CD4-positive, alpha-beta T cell treated with Interleukin-1 beta for 1 hour (primary cell): ENCODE results near the gene NOX5.

Experiments
- DNase-seq, 2 donors: peaks; one replicate each; pipeline ENCODE4 v3.0.0-alpha.2; 2020 to 2022

Gene NOX5

GRCh38 chr15:69026355-69026754 is 11.9 kb downstream of the NOX5 start:
- no peak for DNase-seq

DNA sequence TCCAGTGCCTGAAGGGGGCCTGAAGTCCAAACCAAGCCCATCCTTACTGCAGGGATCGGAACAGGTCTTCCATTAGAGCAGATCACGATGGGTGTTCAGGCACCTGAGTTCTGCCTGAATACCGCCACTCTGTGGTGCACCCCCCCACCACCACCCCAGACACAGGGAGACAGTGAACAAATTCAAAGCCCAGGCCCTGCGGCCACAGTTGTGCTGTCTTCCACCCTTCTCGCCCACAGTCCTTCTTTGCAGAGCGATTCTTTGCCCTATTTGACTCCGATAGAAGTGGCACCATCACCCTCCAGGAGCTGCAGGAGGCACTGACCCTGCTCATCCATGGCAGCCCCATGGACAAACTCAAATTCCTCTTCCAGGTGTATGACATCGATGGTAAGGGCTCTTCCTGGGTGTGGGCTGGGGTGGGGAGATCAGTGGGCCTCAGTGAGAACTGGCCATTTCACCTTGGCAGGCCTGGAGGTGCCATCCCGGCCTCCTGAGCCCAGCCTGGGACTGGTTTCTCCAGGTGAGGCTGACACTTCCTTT is 13.6 kb downstream of the NOX5 start:
- DNase-seq, result no peak

- DNase-seq, result peak; percentile 2 to 18
Observed at GRCh38 chr15:69031013-69032001, 16.8 kb downstream of the NOX5 start.

- no peak for DNase-seq
Observed at GRCh38 chr15:69032031-69032430, 17.5 kb downstream of the NOX5 start.

- DNase-seq, result no peak
Observed at GRCh38 chr15:69032703-69033373, 18.3 kb downstream of the NOX5 start.

DNA sequence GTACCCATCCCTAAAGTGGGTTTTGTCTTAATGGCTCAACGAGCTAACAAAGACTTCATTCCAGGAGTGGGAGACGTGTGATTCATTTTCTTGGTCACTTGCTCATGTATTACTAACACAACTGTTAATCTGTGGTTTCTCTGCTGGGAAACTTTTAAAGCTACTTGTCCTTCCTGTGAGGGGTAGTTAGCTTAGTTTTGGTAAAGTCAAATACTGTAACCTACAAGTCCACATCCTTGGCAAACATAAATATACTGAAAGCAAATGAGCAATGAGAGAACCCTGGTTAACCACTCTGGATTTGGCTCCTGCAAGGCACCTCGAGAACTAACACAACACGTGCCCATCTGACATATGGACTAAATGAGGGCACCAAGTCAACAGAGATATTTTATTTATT is 19.9 kb downstream of the NOX5 start:
- DNase-seq, result no peak

- DNase-seq, result no peak
Observed at GRCh38 chr15:69035205-69035917, 20.9 kb downstream of the NOX5 start.

DNA sequence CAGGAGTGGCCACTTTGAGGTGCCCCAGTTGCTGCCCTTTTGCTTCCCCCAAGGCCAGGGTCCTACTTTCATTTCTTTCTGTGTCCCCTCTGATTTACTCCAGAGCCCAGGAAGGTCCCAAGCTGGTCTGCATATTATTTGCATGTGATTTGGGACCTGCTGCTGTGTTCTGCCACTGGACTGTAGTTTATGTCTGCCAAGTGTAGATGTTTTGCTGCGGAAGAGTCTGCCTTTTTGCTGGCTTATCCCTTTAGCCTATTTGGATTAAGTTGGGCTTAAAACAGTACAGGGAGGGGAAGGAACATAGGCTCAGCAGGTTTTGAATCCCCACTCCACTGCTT is 21.4 kb downstream of the NOX5 start:
- DNase-seq, result no peak

- no peak for DNase-seq
Observed at GRCh38 chr15:69036826-69037225, 22.3 kb downstream of the NOX5 start.

DNA sequence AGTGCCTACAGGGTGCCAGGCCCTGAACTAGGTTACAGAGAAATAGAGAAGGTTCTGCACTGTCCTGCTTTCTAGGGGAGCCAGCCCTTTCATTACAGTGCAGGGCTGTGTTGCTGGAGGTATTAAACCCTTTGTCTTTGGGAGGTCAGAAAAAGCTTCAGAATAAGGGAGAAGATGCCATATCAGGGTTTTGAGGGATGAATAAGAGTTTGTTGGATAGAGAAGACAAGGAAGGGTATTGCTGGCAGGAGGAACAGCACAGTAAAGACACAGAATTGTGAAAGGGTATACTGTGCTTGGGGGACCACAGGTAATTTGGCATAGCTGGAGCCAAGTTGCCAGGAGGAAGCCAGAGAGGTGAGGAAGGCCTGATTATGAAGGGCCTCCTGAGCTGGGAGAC is 23.0 kb downstream of the NOX5 start:
- DNase-seq, result no peak

GRCh38 chr15:69037977-69038376 is 23.5 kb downstream of the NOX5 start:
- no peak for DNase-seq

DNA sequence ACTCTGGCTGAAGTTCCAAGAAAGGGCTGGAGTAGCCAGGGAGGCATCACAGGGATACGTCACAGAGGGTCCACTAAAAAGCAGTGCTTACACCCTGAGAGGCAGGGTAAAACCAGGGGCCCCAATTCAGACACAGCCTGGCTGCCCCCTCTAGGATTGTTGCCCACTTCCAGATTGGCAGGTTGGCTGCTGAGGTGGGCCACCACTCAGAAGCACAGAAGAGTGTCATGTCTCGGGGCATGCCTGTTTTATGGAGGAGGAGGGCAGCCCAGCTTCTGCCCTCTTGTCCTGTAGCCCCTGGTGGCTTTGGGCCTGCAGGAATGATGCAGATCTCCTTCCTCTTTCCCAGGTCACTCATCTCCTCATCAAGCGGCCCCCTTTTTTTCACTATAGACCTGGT is 24.0 kb downstream of the NOX5 start:
- DNase-seq, result no peak

DNA sequence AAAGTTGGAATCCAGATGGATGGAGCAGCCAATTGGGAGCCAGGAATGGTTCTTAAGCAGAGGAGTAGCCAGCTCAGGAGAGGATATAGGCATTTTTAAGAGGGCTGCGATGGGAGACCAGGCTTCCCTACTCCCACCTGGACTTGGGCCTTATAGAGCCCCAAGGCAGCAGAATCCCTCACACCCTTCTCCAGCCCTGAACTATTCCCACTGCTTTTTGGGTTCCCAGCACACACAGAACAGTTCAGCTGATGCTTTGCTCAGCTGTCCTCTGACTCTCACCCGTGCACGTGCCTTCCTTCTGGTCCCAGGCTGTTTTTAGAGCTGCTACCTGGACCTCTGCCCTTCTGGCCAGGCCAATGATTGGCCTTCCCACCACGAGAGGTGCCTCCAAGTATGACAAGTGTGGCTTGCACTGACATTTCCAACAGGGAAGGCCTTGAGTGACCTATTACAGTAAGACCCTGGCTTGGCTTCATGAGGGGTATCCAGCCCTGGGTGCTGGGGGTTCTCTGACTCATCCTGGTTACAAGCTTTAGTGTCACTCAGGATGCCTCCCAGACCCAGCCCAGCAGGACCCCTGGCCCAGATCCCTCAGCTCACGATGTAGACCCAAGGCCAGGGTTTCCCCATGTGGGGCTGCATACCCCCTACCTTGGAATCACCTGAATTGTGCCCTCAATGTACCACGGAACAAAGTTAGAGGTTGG is 25.2 kb downstream of the NOX5 start:
- no peak for DNase-seq

DNA sequence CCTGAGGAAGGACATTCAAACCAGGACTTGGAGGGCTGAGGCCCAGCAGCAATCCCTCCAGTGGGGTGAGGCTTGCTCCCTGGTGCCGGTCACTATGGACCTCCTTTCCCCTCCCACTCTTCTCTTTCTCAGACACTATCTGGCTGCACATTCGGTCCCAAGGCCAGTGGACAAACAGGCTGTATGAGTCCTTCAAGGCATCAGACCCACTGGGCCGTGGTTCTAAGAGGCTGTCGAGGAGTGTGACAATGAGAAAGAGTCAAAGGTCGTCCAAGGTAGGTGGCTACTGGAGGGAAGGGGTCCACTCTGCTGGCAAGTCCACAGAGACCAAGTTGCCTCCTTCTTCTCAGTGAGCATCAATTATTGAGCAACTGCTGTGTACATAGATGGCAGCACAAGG is 28.0 kb downstream of the NOX5 start:
- DNase-seq, result no peak

GRCh38 chr15:69045802-69046201 is 31.3 kb downstream of the NOX5 start:
- DNase-seq, result no peak

DNA sequence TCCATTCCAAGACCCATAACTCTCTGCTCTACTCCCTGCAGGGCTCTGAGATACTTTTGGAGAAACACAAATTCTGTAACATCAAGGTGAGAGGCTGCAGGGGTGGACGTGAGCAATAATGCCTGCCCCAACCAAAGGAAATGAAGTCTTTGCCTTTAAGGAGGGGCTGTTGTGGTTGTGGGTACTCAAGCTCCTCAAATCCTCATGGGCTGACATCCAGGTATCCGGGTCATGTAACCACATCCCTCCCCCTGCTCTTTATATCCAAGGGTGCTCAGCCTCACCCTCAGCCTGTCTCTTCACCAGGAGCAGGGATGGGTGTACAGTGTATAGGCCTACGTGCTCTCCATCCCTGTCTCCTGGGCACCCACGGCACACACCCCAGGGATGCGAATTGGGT is 32.3 kb downstream of the NOX5 start:
- DNase-seq, result no peak

- no peak for DNase-seq
Observed at GRCh38 chr15:69049976-69050375, 35.5 kb downstream of the NOX5 start.

DNA sequence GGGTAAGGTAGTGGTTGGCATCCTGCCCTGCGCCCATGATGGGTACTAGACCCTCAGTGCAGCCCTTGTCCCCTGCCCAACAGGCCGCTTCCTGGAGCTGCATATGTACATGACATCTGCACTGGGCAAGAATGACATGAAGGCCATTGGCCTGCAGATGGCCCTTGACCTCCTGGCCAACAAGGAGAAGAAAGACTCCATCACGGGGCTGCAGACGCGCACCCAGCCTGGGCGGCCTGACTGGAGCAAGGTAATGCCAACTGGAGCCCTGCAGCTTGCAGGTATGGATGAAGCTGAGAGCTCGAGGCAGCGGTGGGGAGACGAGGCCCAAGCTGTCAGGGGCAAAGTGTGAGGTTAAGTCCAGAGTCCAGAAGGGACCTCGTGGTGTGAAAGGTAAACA is 40.8 kb downstream of the NOX5 start:
- DNase-seq, result no peak

DNA sequence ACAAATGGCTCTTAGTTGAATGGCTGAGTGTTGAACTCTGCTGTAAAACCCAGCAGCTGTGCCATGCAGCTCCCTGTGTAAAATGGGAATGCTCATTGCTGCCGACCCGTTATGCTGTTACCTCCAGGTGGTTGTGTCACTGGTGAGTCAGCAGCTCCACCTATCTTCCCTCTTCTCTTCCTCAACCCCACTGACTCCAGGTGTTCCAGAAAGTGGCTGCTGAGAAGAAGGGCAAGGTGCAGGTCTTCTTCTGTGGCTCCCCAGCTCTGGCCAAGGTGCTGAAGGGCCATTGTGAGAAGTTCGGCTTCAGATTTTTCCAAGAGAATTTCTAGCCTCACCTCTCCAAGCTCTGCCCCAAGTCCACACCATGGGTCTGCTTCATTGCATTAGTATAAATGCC is 41.9 kb downstream of the NOX5 start:
- DNase-seq, result no peak

DNA sequence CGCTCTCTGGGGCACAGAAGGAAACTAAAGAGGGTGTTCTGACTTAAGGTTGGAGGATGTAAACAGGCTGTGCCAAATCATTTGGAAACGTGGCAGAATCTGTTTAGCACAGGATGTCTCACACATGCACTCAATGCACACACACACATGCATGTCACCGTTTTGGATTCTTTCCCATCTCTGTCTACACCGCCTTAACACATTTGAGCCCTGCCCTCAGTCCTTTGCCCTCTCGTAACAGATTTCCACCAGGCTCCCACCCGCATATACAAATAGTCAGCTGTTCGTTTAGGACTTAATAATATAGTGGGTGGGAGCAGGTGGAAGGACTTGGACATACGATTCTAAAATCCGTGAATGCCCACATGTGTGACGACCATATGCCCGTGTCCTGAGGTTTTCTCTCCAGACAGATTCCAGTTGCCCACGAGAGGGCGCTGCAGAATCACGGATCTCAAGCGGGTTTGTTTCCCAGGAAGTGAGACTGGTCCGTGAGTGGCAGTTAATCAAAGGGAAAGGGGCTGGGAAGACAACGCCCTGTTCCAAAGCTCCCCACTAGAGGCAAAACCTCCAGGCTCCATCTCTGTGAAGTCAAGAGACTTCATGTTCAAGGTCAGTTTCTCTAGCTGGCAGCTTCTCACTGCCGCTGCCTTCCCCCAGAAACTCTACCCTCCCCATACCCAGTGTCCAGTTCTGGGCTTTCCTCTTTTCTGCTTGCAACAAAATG is 44.5 kb downstream of the NOX5 start:
- DNase-seq, result peak; percentile 63 to 73

GRCh38 chr15:69059557-69059943 is 45.1 kb downstream of the NOX5 start:
- DNase-seq, result no peak

DNA sequence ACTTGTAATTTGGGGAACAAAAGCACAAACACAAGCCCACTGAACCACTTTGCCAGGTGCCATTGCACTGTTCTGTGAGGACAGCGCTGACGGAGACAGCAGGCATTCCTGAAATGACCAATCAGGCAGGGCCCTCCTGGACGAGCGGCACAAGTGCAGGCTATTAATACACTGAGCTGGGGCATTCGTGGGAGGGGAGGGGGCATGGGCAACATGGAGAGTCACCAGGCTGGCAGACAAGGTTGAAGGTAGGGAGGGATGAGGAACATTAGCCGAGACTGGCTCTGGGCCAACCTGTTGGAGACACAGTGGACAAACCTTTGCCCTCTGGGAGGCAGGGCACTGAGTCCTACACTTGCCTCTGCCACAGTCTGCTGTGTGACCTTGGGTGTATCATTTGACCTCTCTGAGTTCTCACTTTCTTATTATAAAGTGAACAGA is 45.6 kb downstream of the NOX5 start:
- no peak for DNase-seq
